Left ventricle myocardium superior (tissue), 1 donor: ENCODE data around the gene FKBP1B. TPM values are rescaled to one million over a fixed set of nuclear protein-coding genes. Genes with fewer than 3 reads are reported as not detected.

Experiments used
- total RNA-seq: library from RNA; stranded (reverse); fragmentation: NEBNext Ultra II Directional; extraction: Animal tissue kit (Norgen Biotek cat#: 25700); gene quantifications from one replicate; pipeline ENCODE4 v1.2.1, GENCODE V29; 2021
- donor health status: DM: no; HTN: yes; CAD: no; lungs with severe emphysema.

FKBP1B gene
- total RNA-seq, 1 donor from 2014 or later, result 3.2 TPM

Other genes starting within 250 kb of the FKBP1B start
- 6.9 TPM for gene ATAD2B, start 122.6 kb upstream of the FKBP1B start, total RNA-seq
- 20.5 TPM for gene UBXN2A, start 109.3 kb upstream of the FKBP1B start, total RNA-seq
- not detected for gene MFSD2B, start 39.7 kb upstream of the FKBP1B start, total RNA-seq
- gene WDCP, start 2.4 kb upstream of the FKBP1B start, total RNA-seq, result 8.0 TPM
- 58.2 TPM for gene SF3B6, start 26.6 kb downstream of the FKBP1B start, total RNA-seq
- gene TP53I3, start 35.1 kb downstream of the FKBP1B start, total RNA-seq, result 13.3 TPM
- 0.62 TPM for gene PFN4, start 73.6 kb downstream of the FKBP1B start, total RNA-seq
- gene FAM228B, start 73.7 kb downstream of the FKBP1B start, total RNA-seq, result 27.3 TPM
- 0.15 TPM for gene FAM228A, start 125.3 kb downstream of the FKBP1B start, total RNA-seq